ENCODE results near the gene TMEM266. TPM values are rescaled to one million over a fixed set of nuclear protein-coding genes. Genes with fewer than 3 reads are reported as not detected.

The TMEM266 gene
- total RNA-seq, 2 experiments from 2014 or later: 0.14 TPM; not detected in 1

- Mint-ChIP-seq H3K36me3 (no peaks in the 10 kb centered on the region), H3K4me3 (no peak overlapping the region), H3K4me1 (ENCODE audit: low read depth) (peaks cover 12% of the 10 kb centered on the region), H3K27ac (peak overlapping the region; percentile 5), H3K9me3 (no peaks in the 10 kb centered on the region), H3K27me3 (peaks cover 57% of the 10 kb centered on the region)
- intact Hi-C loops (cut with micrococcal nuclease): loop anchor here (1.0 to 10.0 kb wide), 2 partner anchors 30 to 153 kb away; partner anchors contain the start of gene ISL2
- ChIA-PET POLR2A (no interaction called here), CTCF (interaction anchor here (1.3 to 1.4 kb wide), 2 partner anchors 32 to 148 kb away, joined by 3 to 7 read pairs; no protein-coding TSS in a partner anchor)
- DNase-seq: peak; percentile 66
These were observed 121.9 kb downstream of the TMEM266 start for GRCh38 chr15:76181705-76182107.

DNA sequence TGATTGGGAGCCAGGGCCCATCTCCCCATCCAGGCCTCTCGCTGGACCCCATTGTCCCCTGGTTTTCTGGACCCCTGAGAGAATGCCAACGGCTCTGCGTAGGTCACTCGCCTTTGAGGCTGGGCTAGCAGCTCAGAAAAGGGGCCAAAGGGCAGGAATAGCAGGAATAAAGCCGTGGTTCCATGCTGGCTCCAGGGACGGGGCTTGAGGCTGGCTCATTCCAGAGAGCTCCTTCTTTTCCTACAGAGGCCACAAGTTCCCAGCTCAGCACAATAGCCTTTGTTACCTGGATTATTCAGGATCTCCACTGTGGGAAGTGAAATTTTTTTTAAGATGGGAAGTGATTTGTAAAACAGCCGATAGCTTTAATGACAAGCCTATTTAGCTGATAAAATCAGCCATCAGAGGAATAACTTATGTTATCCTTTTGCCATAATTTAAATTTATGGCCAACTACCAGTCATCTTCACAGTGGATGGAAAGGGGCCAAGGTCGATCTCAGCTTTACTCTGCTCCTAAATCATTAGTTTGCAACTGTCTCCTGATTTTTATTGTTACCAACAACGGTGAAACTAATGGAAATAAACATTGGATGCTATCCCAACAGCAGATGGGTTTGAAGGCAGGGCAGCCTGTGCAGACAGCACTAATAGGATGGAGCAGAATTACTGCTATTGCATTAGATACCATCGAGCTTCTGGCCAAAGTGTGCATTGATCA is 124.3 kb downstream of the TMEM266 start:
- H3K27ac Mint-ChIP-seq: no peak overlapping the region
- intact Hi-C loops (cut with micrococcal nuclease): loop anchor here (10.0 kb wide), 1 partner anchor 151 kb away; the partner anchor contains the start of gene ISL2
- ChIA-PET POLR2A (no interaction called here), CTCF (interaction anchor here (0.8 to 2.8 kb wide), 4 partner anchors 33 to 841 kb away, joined by 3 to 12 read pairs (median 4); no protein-coding TSS in a partner anchor)
- no peaks in the 10 kb centered on the region for H3K36me3 Mint-ChIP-seq
- H3K4me1 Mint-ChIP-seq (ENCODE audit: low read depth): peaks cover 12% of the 10 kb centered on the region
- no peak overlapping the region for H3K4me3 Mint-ChIP-seq
- H3K9me3 Mint-ChIP-seq: no peaks in the 10 kb centered on the region
- no peak for DNase-seq
- H3K27me3 Mint-ChIP-seq: peaks cover 49% of the 10 kb centered on the region

DNA sequence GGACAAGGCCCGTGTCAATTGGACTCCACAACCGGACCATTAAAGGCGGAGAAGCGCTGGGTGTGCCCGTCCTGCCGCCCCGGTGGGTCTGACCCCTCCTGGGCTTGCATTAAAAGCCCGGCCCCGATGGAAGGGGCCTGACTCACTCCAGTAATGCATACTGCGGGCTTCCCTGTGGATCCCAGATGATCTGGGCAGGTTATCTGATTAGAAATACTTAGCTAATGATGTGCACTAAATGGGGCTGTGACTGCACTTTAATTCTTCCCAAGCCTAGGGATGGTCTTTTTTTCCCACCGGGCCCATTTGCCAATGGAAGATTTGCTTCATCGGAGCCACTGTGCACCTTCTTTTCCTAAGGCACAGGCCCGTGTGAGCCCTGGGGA is 124.9 kb downstream of the TMEM266 start:
- Mint-ChIP-seq H3K4me3 (no peak overlapping the region), H3K36me3 (no peaks in the 10 kb centered on the region), H3K27ac (no peak overlapping the region), H3K4me1 (ENCODE audit: low read depth) (peaks cover 12% of the 10 kb centered on the region), H3K9me3 (no peaks in the 10 kb centered on the region), H3K27me3 (peaks cover 48% of the 10 kb centered on the region)
- ChIA-PET CTCF (interaction anchor here (0.8 to 2.8 kb wide), 6 partner anchors 34 to 840 kb away, joined by 3 to 12 read pairs (median 6); no protein-coding TSS in a partner anchor), POLR2A (no interaction called here)
- intact Hi-C loops (cut with micrococcal nuclease): loop anchor here (5.0 to 10.0 kb wide), 2 partner anchors 103 to 150 kb away; partner anchors contain the start of gene ISL2
- DNase-seq: no peak

GRCh38 chr15:76185716-76186115 is 125.9 kb downstream of the TMEM266 start:
- Mint-ChIP-seq H3K36me3 (no peaks in the 10 kb centered on the region), H3K27me3 (peaks cover 53% of the 10 kb centered on the region), H3K27ac (no peak overlapping the region), H3K4me3 (no peak overlapping the region), H3K9me3 (no peaks in the 10 kb centered on the region), H3K4me1 (ENCODE audit: low read depth) (peaks cover 17% of the 10 kb centered on the region)
- POLR2A ChIA-PET: no interaction called here
- DNase-seq: peak; percentile 34
- CTCF ChIA-PET: interaction anchor here (0.6 to 2.8 kb wide), 8 partner anchors 8 to 680 kb away, joined by 3 to 12 read pairs (median 4); no protein-coding TSS in a partner anchor
- intact Hi-C loops (cut with micrococcal nuclease): loop anchor here (5.0 to 10.0 kb wide), 2 partner anchors 102 to 149 kb away; partner anchors contain the start of gene ISL2

GRCh38 chr15:76187163-76187562 is 127.4 kb downstream of the TMEM266 start:
- Mint-ChIP-seq H3K9me3 (no peaks in the 10 kb centered on the region), H3K4me3 (no peak overlapping the region), H3K27ac (no peak overlapping the region), H3K4me1 (ENCODE audit: low read depth) (peaks cover 15% of the 10 kb centered on the region), H3K36me3 (no peaks in the 10 kb centered on the region), H3K27me3 (peaks cover 46% of the 10 kb centered on the region)
- DNase-seq: no peak
- ChIA-PET POLR2A (no interaction called here), CTCF (interaction anchor here (0.9 kb wide), 1 partner anchor 37 kb away, joined by 3 read pairs; no protein-coding TSS in a partner anchor)
- intact Hi-C loops (cut with micrococcal nuclease): loop anchor here (5.0 to 10.0 kb wide), 2 partner anchors 100 to 148 kb away; partner anchors contain the start of gene ISL2

DNA sequence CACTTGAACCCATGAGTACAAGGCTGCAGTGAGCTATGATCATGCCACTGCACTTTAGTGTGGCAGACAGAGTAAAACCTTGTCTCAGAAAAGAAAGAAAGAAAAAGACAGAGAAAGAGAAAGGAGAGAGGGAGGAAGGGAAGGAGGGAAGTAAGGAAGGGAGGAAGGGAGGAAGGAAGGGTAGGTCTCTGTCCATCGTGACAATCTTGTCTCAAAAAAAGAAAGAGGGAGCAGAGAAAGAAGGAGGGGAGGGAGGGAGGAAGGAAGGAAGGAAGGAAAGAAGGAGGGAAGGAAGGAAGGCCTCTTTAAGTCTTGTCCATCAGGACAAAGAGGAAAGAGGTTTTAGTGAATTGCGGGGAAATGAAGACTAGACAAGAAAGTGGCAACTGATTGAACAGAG is 129.3 kb downstream of the TMEM266 start:
- Mint-ChIP-seq H3K27ac (no peak overlapping the region), H3K27me3 (peaks cover 41% of the 10 kb centered on the region), H3K9me3 (no peaks in the 10 kb centered on the region), H3K4me1 (ENCODE audit: low read depth) (peaks cover 13% of the 10 kb centered on the region), H3K4me3 (no peak overlapping the region), H3K36me3 (no peaks in the 10 kb centered on the region)
- POLR2A ChIA-PET: no interaction called here
- intact Hi-C loops (cut with micrococcal nuclease): loop anchor here (5.0 to 10.0 kb wide), 2 partner anchors 98 to 146 kb away; partner anchors contain the start of gene ISL2
- no peak for DNase-seq
- CTCF ChIA-PET: interaction anchor here (1.0 kb wide), 1 partner anchor 127 kb away, joined by 3 read pairs; no protein-coding TSS in a partner anchor

GRCh38 chr15:76190070-76190564 is 130.3 kb downstream of the TMEM266 start:
- H3K9me3 Mint-ChIP-seq: no peaks in the 10 kb centered on the region
- no peaks in the 10 kb centered on the region for H3K36me3 Mint-ChIP-seq
- CTCF ChIA-PET: interaction anchor here (0.7 to 1.9 kb wide), 9 partner anchors 24 to 677 kb away, joined by 3 to 5 read pairs (median 3); no protein-coding TSS in a partner anchor
- H3K4me3 Mint-ChIP-seq: no peak overlapping the region
- no peak overlapping the region for H3K27ac Mint-ChIP-seq
- peaks cover 37% of the 10 kb centered on the region for H3K27me3 Mint-ChIP-seq
- no peak for DNase-seq
- intact Hi-C loops (cut with micrococcal nuclease): loop anchor here (1.0 to 5.0 kb wide), 2 partner anchors 122 to 676 kb away; partner anchors contain the start of gene ETFA
- peaks cover 13% of the 10 kb centered on the region for H3K4me1 Mint-ChIP-seq (ENCODE audit: low read depth)
- POLR2A ChIA-PET: no interaction called here

DNA sequence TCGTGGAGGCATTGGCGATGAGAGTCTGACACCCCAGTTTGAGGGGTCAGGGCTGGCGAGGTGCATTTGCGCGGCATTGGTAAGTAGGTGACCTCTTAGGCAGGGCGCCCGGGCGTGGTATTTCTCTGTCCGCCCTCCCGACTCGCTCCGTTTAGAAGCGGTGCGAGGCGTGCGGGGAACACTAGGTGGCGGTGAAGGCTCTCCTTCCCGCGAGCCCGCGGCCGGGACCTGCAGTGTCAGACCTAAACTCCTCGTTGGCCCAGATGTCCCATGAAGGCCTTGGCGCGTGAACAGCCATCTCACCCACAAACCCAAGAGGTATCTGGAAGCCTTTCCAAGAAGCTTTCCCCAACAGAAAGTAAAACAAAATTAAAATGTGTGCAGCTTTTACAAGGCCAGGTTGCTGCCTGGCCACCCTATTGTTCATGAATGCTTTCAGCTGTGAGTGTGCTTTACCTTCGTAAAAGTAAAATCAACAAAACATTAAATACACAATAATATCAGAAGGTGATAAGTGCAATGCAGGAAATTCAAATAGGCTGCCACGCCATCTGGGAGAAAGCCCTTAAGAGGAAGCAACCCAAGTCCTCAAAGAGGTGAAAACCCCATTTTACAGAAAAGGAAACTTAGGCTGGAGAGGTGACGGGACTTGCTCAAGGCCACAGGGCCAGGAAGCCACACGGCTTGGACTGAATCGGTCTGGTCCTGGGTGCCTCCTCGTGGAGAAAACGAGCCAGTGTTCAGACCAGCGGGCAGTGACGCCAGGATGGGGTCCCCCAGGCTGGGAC is 131.2 kb downstream of the TMEM266 start:
- no peaks in the 10 kb centered on the region for H3K9me3 Mint-ChIP-seq
- DNase-seq: peak; percentile 84
- ChIA-PET POLR2A (no interaction called here), CTCF (interaction anchor here (0.6 to 1.9 kb wide), 14 partner anchors 23 to 781 kb away, joined by 3 to 5 read pairs (median 3); no protein-coding TSS in a partner anchor)
- peaks cover 31% of the 10 kb centered on the region for H3K27me3 Mint-ChIP-seq
- H3K4me1 Mint-ChIP-seq (ENCODE audit: low read depth): peaks cover 13% of the 10 kb centered on the region
- no peak overlapping the region for H3K27ac Mint-ChIP-seq
- no peak overlapping the region for H3K4me3 Mint-ChIP-seq
- intact Hi-C loops (cut with micrococcal nuclease): loop anchor here (1.0 to 5.0 kb wide), 2 partner anchors 121 to 675 kb away; partner anchors contain the start of gene ETFA
- H3K36me3 Mint-ChIP-seq: no peaks in the 10 kb centered on the region

DNA sequence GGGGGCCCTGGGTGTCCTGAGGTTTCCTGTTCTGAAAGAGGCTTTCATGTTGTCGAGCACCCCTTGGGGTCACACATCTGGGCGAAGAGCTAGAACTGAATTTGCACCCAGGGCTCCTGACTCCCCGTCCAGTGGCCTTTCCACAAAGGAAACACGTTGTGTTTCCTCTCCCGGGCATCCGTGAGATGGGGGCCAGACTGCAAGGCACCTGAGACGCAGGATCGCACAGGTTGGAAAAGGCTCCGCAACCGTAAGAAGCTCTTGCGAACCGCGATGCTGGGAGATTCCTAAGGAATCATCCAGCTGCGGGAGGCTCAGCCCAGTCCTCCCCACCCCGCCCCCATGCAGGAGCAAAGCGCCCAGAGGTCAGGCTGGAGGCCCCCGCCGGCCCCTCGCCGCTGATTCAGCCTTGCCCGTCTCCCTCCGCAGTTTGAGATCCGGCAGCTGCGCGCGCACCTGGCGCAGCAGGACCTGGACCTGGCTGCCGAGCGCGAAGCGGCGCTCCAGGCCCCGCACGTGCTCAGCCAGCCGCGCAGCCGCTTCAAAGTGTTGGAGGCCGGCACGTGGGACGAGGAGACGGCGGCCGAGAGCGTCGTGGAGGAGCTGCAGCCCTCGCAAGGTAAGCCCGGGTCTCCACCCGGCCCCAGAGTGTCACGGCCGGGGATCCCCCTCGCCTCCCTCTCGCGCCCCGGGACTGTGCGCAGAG is 131.9 kb downstream of the TMEM266 start:
- H3K4me1 Mint-ChIP-seq (ENCODE audit: low read depth): peaks cover 13% of the 10 kb centered on the region
- ChIA-PET POLR2A (no interaction called here), CTCF (interaction anchor here (0.6 to 1.9 kb wide), 10 partner anchors 22 to 780 kb away, joined by 3 to 5 read pairs (median 3); no protein-coding TSS in a partner anchor)
- peaks cover 28% of the 10 kb centered on the region for H3K27me3 Mint-ChIP-seq
- H3K36me3 Mint-ChIP-seq: no peaks in the 10 kb centered on the region
- H3K27ac Mint-ChIP-seq: no peak overlapping the region
- no peaks in the 10 kb centered on the region for H3K9me3 Mint-ChIP-seq
- intact Hi-C loops (cut with micrococcal nuclease): loop anchor here (5.0 kb wide), 1 partner anchor 121 kb away; the partner anchor contains the start of gene ETFA
- H3K4me3 Mint-ChIP-seq: no peak overlapping the region
- no peak for DNase-seq

DNA sequence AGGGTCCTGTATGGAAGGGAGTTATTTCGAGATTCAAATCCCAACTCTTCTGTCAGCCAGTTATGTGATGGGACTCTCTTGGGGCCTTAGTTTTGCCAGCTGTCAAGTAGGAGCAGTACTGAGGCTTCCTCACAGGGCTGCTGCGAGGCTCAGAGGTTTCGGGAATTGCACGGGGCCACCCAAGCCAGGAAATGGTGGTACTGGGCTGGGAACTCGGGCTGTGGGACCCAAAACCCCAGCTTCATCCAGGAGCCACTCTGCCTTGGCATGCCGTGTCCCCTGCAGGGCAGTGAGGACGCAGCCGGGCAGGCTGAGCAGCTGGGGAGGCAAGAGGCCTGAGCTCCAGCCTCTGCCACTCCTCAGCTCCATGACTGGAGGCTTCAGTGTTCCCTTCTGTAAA is 132.9 kb downstream of the TMEM266 start:
- no peak overlapping the region for H3K4me3 Mint-ChIP-seq
- DNase-seq: no peak
- no peaks in the 10 kb centered on the region for H3K9me3 Mint-ChIP-seq
- H3K27ac Mint-ChIP-seq: no peak overlapping the region
- peaks cover 25% of the 10 kb centered on the region for H3K27me3 Mint-ChIP-seq
- POLR2A ChIA-PET: no interaction called here
- CTCF ChIA-PET: interaction anchor here (1.5 kb wide), 1 partner anchor 42 kb away, joined by 4 read pairs; no protein-coding TSS in a partner anchor
- intact Hi-C loops (cut with micrococcal nuclease): loop anchor here (5.0 kb wide), 1 partner anchor 120 kb away; the partner anchor contains the start of gene ETFA
- peaks cover 13% of the 10 kb centered on the region for H3K4me1 Mint-ChIP-seq (ENCODE audit: low read depth)
- H3K36me3 Mint-ChIP-seq: no peaks in the 10 kb centered on the region

GRCh38 chr15:76193934-76194333 is 134.1 kb downstream of the TMEM266 start:
- Mint-ChIP-seq H3K4me1 (ENCODE audit: low read depth) (peaks cover 13% of the 10 kb centered on the region), H3K27ac (no peak overlapping the region), H3K4me3 (no peak overlapping the region), H3K9me3 (no peaks in the 10 kb centered on the region), H3K36me3 (no peaks in the 10 kb centered on the region), H3K27me3 (peaks cover 19% of the 10 kb centered on the region)
- DNase-seq: no peak
- POLR2A ChIA-PET: no interaction called here
- intact Hi-C loops (cut with micrococcal nuclease): loop anchor here (5.0 kb wide), 1 partner anchor 118 kb away; the partner anchor contains the start of gene ETFA
- CTCF ChIA-PET: interaction anchor here (1.0 kb wide), 1 partner anchor 8 kb away, joined by 3 read pairs; no protein-coding TSS in a partner anchor

All from activated CD4-positive, alpha-beta memory T cell treated with anti-CD3 and anti-CD28 coated beads for 36 hours (primary cell).